ENCODE data around the gene AAK1.
"Not testable (repeated sequence)": the region's sequence is repeated elsewhere in the genome, so short reads cannot be mapped to it uniquely, and the experiment has no call there.

The AAK1 gene

DNA sequence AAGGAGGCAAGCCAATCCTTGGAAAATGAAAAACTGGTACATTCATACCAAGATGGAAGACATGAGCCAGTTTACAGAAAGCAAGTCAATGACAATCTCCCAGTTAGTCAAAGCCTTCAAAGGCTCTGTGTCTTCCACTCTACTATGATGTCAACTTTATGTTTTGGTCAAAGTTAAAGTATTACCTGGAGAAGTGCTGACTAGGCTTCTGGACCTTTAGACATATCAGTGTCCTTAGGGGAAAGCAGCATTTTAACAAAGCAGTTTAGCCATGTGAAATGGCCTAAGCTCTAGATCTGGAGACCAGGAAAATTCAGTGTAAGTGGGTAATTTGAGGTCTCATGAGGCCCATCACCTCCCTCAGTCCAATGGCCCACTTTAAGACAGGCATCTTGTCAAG is 30.8 kb downstream of the AAK1 start:
- H3K4me3 ChIP-seq (ENCODE audit: low read depth, low read length): no peak overlapping the region
- TF ChIP-seq, protein P1, sequence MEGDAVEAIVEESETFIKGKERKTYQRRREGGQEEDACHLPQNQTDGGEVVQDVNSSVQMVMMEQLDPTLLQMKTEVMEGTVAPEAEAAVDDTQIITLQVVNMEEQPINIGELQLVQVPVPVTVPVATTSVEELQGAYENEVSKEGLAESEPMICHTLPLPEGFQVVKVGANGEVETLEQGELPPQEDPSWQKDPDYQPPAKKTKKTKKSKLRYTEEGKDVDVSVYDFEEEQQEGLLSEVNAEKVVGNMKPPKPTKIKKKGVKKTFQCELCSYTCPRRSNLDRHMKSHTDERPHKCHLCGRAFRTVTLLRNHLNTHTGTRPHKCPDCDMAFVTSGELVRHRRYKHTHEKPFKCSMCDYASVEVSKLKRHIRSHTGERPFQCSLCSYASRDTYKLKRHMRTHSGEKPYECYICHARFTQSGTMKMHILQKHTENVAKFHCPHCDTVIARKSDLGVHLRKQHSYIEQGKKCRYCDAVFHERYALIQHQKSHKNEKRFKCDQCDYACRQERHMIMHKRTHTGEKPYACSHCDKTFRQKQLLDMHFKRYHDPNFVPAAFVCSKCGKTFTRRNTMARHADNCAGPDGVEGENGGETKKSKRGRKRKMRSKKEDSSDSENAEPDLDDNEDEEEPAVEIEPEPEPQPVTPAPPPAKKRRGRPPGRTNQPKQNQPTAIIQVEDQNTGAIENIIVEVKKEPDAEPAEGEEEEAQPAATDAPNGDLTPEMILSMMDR (IDR thresholded peaks at IDR 0.05; ENCODE audit: borderline replicate concordance, insufficient read depth, low read depth, low read length): no peak

- TF ChIP-seq, protein P1 (IDR thresholded peaks at IDR 0.05; ENCODE audit: borderline replicate concordance, insufficient read depth, low read depth, low read length): no peak
- H3K4me3 ChIP-seq (ENCODE audit: low read depth, low read length): no peak overlapping the region
Measured at GRCh38 chr2:69612200-69612599, 31.3 kb downstream of the AAK1 start.

DNA sequence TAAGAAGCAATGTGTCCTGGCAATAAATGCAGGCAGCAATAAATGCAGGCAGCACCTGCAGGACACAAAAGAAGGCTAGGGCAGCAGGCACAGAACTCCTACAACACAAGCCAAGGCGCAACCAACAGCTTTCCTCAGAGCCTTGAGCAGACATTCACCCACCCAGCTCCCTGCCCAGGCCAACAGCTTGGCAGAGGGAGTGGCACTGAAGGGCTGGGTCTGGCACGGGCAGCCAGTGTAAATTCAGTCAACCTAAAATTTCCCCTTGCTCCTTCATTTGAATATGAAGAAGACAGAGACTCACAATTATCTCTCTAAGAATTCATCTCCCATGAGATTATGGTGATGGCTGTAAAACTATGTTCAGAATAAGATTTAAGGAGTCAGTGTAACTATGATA is 35.4 kb downstream of the AAK1 start:
- no peak overlapping the region for H3K4me3 ChIP-seq (ENCODE audit: low read depth, low read length)
- TF ChIP-seq, protein P1 (IDR thresholded peaks at IDR 0.05; ENCODE audit: borderline replicate concordance, insufficient read depth, low read depth, low read length): no peak

DNA sequence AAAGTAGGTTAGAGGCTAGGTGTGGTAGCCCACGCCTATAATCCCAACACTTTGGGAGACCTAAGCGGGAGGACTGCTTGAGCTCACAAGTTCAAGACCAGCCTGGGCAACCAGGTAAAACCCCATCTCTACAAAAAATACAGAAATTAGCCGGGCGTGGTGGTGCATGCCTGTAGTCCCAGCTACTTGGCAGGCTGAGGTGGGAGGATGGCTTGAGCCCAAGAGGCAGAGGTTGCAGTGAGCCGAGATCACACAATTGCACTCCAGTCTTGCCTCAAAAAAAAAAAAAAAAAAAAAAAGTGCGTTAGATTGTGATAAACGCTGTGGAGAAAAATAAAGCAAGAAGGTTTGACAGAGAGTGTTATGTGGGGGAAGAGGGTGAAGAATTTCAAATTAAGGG is 36.8 kb downstream of the AAK1 start:
- H3K4me3 ChIP-seq (ENCODE audit: low read depth, low read length): not testable (repeated sequence)

DNA sequence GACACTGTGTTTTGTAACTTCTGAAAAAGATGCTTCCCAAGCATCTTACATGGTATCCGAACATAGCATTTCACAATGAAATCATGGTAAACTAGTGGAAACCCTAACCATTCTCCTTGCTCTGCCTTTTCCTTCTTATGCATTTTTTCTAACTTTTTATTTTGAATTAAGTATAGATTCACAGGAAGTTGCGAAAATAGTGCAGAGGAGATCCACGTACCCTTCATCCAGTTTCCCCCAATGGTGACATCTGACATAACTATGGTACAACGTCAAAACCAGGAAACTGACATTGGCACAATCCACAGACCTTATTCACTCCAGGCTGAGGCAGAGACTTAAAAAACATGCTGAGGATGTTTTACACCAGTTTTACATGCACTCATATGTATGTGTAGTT is 38.3 kb downstream of the AAK1 start:
- no peak overlapping the region for H3K4me3 ChIP-seq (ENCODE audit: low read depth, low read length)
- TF ChIP-seq, protein P1 (IDR thresholded peaks at IDR 0.05; ENCODE audit: borderline replicate concordance, insufficient read depth, low read depth, low read length): no peak

DNA sequence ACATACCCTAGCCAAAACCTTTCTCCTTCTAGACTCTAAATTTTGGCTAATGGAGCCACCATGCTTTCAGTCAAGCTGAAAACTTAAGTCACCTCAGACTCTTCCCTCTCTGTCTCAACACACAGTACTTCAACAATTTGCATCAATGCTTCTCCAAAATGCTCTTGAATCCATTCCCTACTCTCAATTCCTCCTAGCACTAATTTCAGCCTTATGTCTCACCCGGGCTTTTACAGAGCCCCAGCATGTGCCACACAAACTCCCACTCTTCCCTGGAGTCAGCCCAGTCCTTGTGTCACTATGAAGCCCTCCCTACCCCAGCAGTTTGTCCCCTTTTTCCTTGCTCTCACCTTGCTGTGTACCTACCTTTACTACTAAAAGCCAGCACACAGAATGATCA is 38.7 kb downstream of the AAK1 start:
- TF ChIP-seq, protein P1 (IDR thresholded peaks at IDR 0.05; ENCODE audit: borderline replicate concordance, insufficient read depth, low read depth, low read length): no peak
- no peak overlapping the region for H3K4me3 ChIP-seq (ENCODE audit: low read depth, low read length)

GRCh38 chr2:69604026-69604678 is 39.4 kb downstream of the AAK1 start:
- no peak overlapping the region for H3K4me3 ChIP-seq (ENCODE audit: low read depth, low read length)
- TF ChIP-seq, protein P1 (IDR thresholded peaks at IDR 0.05; ENCODE audit: borderline replicate concordance, insufficient read depth, low read depth, low read length): no peak

All from GM12875 (cell line).